Loucy (cell line): ENCODE measurements around the gene DDX17.

ENCODE experiments used
- H2AFZ ChIP-seq: fragments of 200-600 bp; sonication (generic); 2 replicates; pipeline ENCODE4 v1.6.0; 2016; ENCODE audit warnings: antibody characterized with exemption, mild to moderate bottlenecking, low read length, moderate library complexity
- H3F3A ChIP-seq: fragments of 200-600 bp; 2 replicates; pipeline ENCODE4 v1.6.0; 2016; ENCODE audit warnings: antibody characterized with exemption, low read depth, mild to moderate bottlenecking
- H3K27me3 ChIP-seq: fragments of 200-600 bp; sonication (generic); 2 replicates; pipeline ENCODE4 v1.6.1; 2014; ENCODE audit warnings: low read length, mild to moderate bottlenecking; ENCODE audit not compliant: insufficient read depth, poor library complexity, severe bottlenecking
- H3K36me3 ChIP-seq: fragments of 200-600 bp; sonication (generic); 2 replicates; pipeline ENCODE4 v1.6.1; 2016; ENCODE audit warnings: low read length; ENCODE audit not compliant: insufficient read depth
- H3K4me1 ChIP-seq: fragments of 200-600 bp; sonication (generic); 2 replicates; pipeline ENCODE4 v1.5.1; 2014; ENCODE audit warnings: low read length, mild to moderate bottlenecking; ENCODE audit not compliant: insufficient read depth, poor library complexity, severe bottlenecking
- H3K4me2 ChIP-seq: fragments of 200-600 bp; sonication (generic); 2 replicates; pipeline ENCODE4 v1.6.0; 2014; ENCODE audit warnings: antibody characterized with exemption, low read length, low read depth, mild to moderate bottlenecking; ENCODE audit not compliant: poor library complexity, severe bottlenecking
- H3K4me3 ChIP-seq: fragments of 200-600 bp; sonication (generic); 2 replicates; pipeline ENCODE4 v1.5.1; 2014; ENCODE audit warnings: low read length, mild to moderate bottlenecking, mixed read lengths; ENCODE audit not compliant: poor library complexity, severe bottlenecking
- H3K79me2 ChIP-seq: fragments of 200-600 bp; sonication (generic); 2 replicates; pipeline ENCODE4 v1.6.1; 2014; ENCODE audit warnings: low read length; ENCODE audit not compliant: insufficient read depth
- H3K9ac ChIP-seq: fragments of 200-600 bp; sonication (generic); 2 replicates; pipeline ENCODE4 v1.6.0; 2014; ENCODE audit warnings: mild to moderate bottlenecking, low read depth, low read length, moderate library complexity; ENCODE audit not compliant: poor library complexity, severe bottlenecking
- H3K9me2 ChIP-seq: fragments of 200-600 bp; sonication (generic); replicated peaks from 2 replicates; pipeline ENCODE4 v1.6.1; 2016; ENCODE audit warnings: low read depth, low read length, mixed read lengths
- H3K9me3 ChIP-seq: fragments of 200-600 bp; sonication (generic); 2 replicates; pipeline ENCODE4 v1.6.1; 2014; ENCODE audit warnings: mild to moderate bottlenecking, antibody characterized with exemption, low read length, low read depth; ENCODE audit not compliant: insufficient read depth
- H4K20me1 ChIP-seq: fragments of 200-600 bp; sonication (generic); 2 replicates; pipeline ENCODE4 v1.6.0; 2014; ENCODE audit warnings: antibody characterized with exemption, low read length, mild to moderate bottlenecking; ENCODE audit not compliant: insufficient read depth, poor library complexity, severe bottlenecking
- CTCF ChIP-seq: fragments of 200-600 bp; sonication (generic); conservative IDR thresholded peaks from 2 replicates; pipeline ENCODE4 v1.5.1; 2014; ENCODE audit warnings: mild to moderate bottlenecking, antibody characterized with exemption, low read length
- EZH2phosphoT487 ChIP-seq: fragments of 200-600 bp; IDR thresholded peaks from 2 replicates; pipeline ENCODE4 v1.6.1; 2018; ENCODE audit warnings: antibody characterized with exemption, mild to moderate bottlenecking, moderate library complexity, borderline replicate concordance

Gene DDX17

GRCh38 chr22:38506118-38506962 is at the start of gene DDX17:
Gene DDX17, minus strand, starts transcription at chr22:38506311.
- H3F3A ChIP-seq, result no peaks in the 10 kb centered on the region
- H3K9ac ChIP-seq, result peak within 1 kb of the TSS; percentile 91
- H3K9me2 ChIP-seq, result no peaks in the 10 kb centered on the region
- no peaks in the 10 kb centered on the region for H3K9me3 ChIP-seq
- H4K20me1 ChIP-seq, result peaks cover 41% of the 10 kb centered on the region
- H3K4me3 ChIP-seq, result peak within 1 kb of the TSS; percentile 91
- H3K4me2 ChIP-seq, result peak within 1 kb of the TSS; percentile 99
- peaks cover 4% of the 10 kb centered on the region; the same call in 1 of the 2 replicates for H3K36me3 ChIP-seq
- H3K79me2 ChIP-seq, result peaks cover 52% of the 10 kb centered on the region
- H3K27me3 ChIP-seq, result no peaks in the 10 kb centered on the region
- H3K4me1 ChIP-seq, result peaks cover 40% of the 10 kb centered on the region
- TF ChIP-seq EZH2phosphoT487 (no peak), CTCF (no peak)
- peak within 1 kb of the TSS; percentile 98 for H2AFZ ChIP-seq

- TF ChIP-seq EZH2phosphoT487 (no peak), CTCF (no peak)
- H4K20me1 ChIP-seq, result no peaks in the 10 kb centered on the region
- no peaks in the 10 kb centered on the region for H3K79me2 ChIP-seq
- H3K4me1 ChIP-seq, result no peaks in the 10 kb centered on the region
- H3K36me3 ChIP-seq, result no peaks in the 10 kb centered on the region
- H2AFZ ChIP-seq, result no peak overlapping the region
- H3K9me3 ChIP-seq, result no peaks in the 10 kb centered on the region
- H3K4me2 ChIP-seq, result no peak overlapping the region
- no peaks in the 10 kb centered on the region for H3K9me2 ChIP-seq
- H3F3A ChIP-seq, result no peaks in the 10 kb centered on the region
- H3K9ac ChIP-seq, result no peak overlapping the region
- H3K4me3 ChIP-seq, result no peak overlapping the region
- no peaks in the 10 kb centered on the region for H3K27me3 ChIP-seq
These were observed 48.2 kb upstream of the DDX17 start for GRCh38 chr22:38554281-38554680.

- Histone ChIP-seq H3K27me3 (no peaks in the 10 kb centered on the region), H3K4me2 (no peak overlapping the region), H3K36me3 (no peaks in the 10 kb centered on the region), H3K79me2 (no peaks in the 10 kb centered on the region), H4K20me1 (no peaks in the 10 kb centered on the region), H2AFZ (no peak overlapping the region), H3K9me3 (no peaks in the 10 kb centered on the region), H3K4me1 (no peaks in the 10 kb centered on the region), H3K9ac (no peak overlapping the region), H3K9me2 (no peaks in the 10 kb centered on the region), H3F3A (no peaks in the 10 kb centered on the region), H3K4me3 (no peak overlapping the region)
- TF ChIP-seq CTCF (no peak), EZH2phosphoT487 (no peak)
These were observed 43.2 kb upstream of the DDX17 start for GRCh38 chr22:38549101-38549894.
